ENCODE data around the gene FRK.

DNA sequence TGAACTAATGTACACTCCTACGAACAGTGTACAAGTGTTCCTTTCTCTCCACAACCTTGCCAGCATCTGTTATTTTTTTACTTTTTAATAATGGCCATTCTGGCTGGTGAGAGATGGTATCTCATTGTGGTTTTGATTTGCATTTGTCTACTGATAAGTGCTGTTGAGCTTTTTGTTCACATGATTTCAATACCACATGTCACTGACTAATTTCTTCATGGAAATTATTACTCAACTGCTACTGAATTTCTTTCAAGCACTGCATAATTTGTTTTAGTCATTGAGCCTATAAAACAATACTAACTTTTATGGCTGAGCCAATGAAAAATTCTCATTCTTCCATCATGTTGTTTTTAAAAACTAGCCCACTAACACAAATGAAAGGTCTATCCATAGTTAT is 115.4 kb downstream of the FRK start:
- TF ChIP-seq CTCF (optimal IDR thresholded peaks at IDR 0.05 in 1 of 3, IDR thresholded peaks at IDR 0.05 in 1 of 3, conservative IDR thresholded peaks at IDR 0.05 in 1 of 3; ENCODE audit: extremely low read depth in 1 of 3, insufficient read depth in 2 of 3, low read length in 3 of 3) (no peak), EZH2 (IDR thresholded peaks at IDR 0.05; ENCODE audit: low read length) (no peak)

All from keratinocyte (primary cell).